ENCODE results near the gene NPY5R. TPM values are rescaled to one million over a fixed set of nuclear protein-coding genes. Genes with fewer than 3 reads are reported as not detected.

NPY5R gene
- total RNA-seq (ENCODE audit: low replicate concordance), result 8.8 TPM in 1 of 2 replicates, not detected in the other
- long read RNA-seq, result 0 reads

DNA sequence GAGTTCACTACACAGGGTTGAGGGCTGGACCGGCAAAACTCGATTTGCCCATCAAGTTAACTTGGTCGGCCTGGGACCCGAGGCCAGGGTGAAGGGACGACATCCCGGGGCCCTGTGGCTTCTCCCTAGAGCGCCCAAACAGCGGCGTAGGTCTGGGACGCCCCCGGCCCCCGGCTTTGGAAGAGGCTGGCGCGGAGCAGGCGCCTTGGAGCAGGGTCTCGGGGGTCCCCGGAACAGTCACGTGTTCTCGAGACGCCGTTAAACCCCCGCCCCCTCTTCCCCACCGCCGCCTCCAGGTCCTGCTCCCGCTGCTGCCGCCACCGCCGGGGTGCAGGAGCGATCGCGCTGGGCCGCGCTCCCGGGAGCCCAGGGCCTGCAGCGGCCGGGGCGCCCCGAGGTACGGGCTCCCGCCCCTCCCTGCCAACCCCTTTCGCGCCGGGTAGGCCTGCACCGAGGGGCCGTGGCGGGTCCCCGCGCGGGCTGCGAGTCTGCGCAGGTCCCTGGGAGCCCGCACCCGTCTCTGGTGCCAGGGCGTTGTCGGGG is at the start of gene NPY5R:
TSS of gene NPY5R (plus strand) at position 289 of the 543 bp plus-strand sequence. CDS start 6,382 bp downstream, outside the sequence.
- H3K27ac Mint-ChIP-seq, result peak within 1 kb of the TSS; percentile 41
- H3K9me3 Mint-ChIP-seq, result no peaks in the 10 kb centered on the region
- peak; percentile 68 for DNase-seq (ENCODE audit: extremely low spot score, unreplicated experiment)
- TF ChIP-seq, protein P1, sequence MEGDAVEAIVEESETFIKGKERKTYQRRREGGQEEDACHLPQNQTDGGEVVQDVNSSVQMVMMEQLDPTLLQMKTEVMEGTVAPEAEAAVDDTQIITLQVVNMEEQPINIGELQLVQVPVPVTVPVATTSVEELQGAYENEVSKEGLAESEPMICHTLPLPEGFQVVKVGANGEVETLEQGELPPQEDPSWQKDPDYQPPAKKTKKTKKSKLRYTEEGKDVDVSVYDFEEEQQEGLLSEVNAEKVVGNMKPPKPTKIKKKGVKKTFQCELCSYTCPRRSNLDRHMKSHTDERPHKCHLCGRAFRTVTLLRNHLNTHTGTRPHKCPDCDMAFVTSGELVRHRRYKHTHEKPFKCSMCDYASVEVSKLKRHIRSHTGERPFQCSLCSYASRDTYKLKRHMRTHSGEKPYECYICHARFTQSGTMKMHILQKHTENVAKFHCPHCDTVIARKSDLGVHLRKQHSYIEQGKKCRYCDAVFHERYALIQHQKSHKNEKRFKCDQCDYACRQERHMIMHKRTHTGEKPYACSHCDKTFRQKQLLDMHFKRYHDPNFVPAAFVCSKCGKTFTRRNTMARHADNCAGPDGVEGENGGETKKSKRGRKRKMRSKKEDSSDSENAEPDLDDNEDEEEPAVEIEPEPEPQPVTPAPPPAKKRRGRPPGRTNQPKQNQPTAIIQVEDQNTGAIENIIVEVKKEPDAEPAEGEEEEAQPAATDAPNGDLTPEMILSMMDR (conservative IDR thresholded peaks at IDR 0.05), result no peak
- no peaks in the 10 kb centered on the region for H3K36me3 Mint-ChIP-seq
- peaks cover 5% of the 10 kb centered on the region for H3K4me1 Mint-ChIP-seq (ENCODE audit: unreplicated experiment)
- peaks cover 71% of the 10 kb centered on the region for H3K27me3 Mint-ChIP-seq
- peak within 1 kb of the TSS; percentile 85 for H3K4me3 Mint-ChIP-seq

- TF ChIP-seq, protein P1 (conservative IDR thresholded peaks at IDR 0.05), result no peak
- Mint-ChIP-seq H3K9me3 (no peaks in the 10 kb centered on the region), H3K27me3 (peaks cover 4% of the 10 kb centered on the region), H3K36me3 (no peaks in the 10 kb centered on the region), H3K27ac (no peak overlapping the region), H3K4me1 (ENCODE audit: unreplicated experiment) (no peaks in the 10 kb centered on the region), H3K4me3 (no peak overlapping the region)
- no peak for DNase-seq (ENCODE audit: extremely low spot score, unreplicated experiment)
These were observed 48.6 kb upstream of the NPY5R start for GRCh38 chr4:163295138-163295537.

DNA sequence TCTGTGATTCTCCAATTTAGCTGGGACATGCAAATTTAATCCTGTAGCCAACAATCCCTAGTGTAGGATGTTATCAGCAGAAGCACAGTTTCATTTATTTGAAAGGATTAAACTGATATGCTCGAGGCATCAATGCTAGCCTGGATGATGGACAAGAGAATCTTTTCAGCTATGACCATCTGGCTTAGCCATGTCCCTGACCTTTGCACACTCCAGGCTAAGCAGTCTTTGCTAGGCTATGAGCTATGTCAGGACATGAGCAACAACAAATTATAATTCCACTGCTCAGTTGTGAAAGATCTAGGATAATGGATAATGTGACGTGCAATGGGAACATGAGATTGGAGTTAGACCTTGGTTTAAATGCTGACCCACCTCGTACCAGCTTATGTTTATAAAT is 43.2 kb upstream of the NPY5R start:
- H3K36me3 Mint-ChIP-seq, result no peaks in the 10 kb centered on the region
- TF ChIP-seq, protein P1 (conservative IDR thresholded peaks at IDR 0.05), result no peak
- H3K9me3 Mint-ChIP-seq, result no peaks in the 10 kb centered on the region
- H3K27ac Mint-ChIP-seq, result no peak overlapping the region
- DNase-seq (ENCODE audit: extremely low spot score, unreplicated experiment), result no peak
- no peak overlapping the region for H3K4me3 Mint-ChIP-seq
- H3K4me1 Mint-ChIP-seq (ENCODE audit: unreplicated experiment), result no peaks in the 10 kb centered on the region
- H3K27me3 Mint-ChIP-seq, result no peaks in the 10 kb centered on the region

GRCh38 chr4:163303069-163303468 is 40.6 kb upstream of the NPY5R start:
- Mint-ChIP-seq H3K36me3 (no peaks in the 10 kb centered on the region), H3K27ac (no peak overlapping the region), H3K4me1 (ENCODE audit: unreplicated experiment) (no peaks in the 10 kb centered on the region), H3K4me3 (no peak overlapping the region), H3K9me3 (no peaks in the 10 kb centered on the region), H3K27me3 (no peaks in the 10 kb centered on the region)
- TF ChIP-seq, protein P1 (conservative IDR thresholded peaks at IDR 0.05), result no peak
- DNase-seq (ENCODE audit: extremely low spot score, unreplicated experiment), result no peak

- Mint-ChIP-seq H3K27ac (no peak overlapping the region), H3K27me3 (no peaks in the 10 kb centered on the region), H3K36me3 (no peaks in the 10 kb centered on the region), H3K4me3 (no peak overlapping the region), H3K4me1 (ENCODE audit: unreplicated experiment) (no peaks in the 10 kb centered on the region), H3K9me3 (no peaks in the 10 kb centered on the region)
- no peak for DNase-seq (ENCODE audit: extremely low spot score, unreplicated experiment)
- TF ChIP-seq, protein P1 (conservative IDR thresholded peaks at IDR 0.05), result no peak
These were observed 34.2 kb upstream of the NPY5R start for GRCh38 chr4:163309466-163309865.

All from type B pancreatic cell (in vitro differentiated cells).